ENCODE data around the gene CDT1. TPM values are rescaled to one million over a fixed set of nuclear protein-coding genes. Genes with fewer than 3 reads are reported as not detected.

Gene CDT1
- total and polyA plus RNA-seq, 12 donors, result 0.29 to 5.7 (median 1.6) TPM; not detected in 1

DNA sequence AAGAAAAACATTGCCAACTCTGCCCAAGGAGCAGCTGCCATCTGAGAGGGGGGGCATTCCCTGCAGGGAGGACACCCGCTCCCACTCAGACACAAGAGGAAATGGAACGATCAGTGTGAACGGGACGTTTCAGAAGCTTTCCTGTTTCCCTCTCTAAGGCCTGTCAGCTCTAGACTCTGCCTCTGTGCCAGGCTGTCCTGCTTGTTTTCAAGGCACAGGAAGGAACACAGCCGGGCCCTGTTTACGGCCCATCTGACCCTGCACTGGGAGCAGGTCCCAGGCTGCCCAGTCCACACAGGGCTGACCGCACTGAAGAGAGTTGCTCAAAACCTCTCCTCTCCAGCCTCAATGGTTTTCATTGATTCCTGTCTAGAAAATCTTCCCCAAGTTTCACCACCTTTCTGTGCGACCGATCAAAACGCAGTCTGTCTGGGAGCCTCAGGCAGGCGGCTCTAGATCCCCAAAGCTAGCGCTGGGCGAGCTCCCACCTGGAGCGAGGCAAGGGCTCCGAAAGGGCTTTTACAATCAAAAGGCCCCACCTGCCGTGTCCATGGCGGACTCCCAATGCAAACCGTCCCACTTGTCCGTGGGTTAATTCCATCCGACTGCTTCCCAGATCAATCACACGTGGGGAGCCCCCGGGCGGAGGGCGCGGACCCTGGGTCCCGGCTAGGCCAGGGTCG is 20.1 kb upstream of the CDT1 start:
- TF ChIP-seq POLR2A (IDR thresholded peaks at IDR 0.05), result no peak
- TF ChIP-seq, protein P1, sequence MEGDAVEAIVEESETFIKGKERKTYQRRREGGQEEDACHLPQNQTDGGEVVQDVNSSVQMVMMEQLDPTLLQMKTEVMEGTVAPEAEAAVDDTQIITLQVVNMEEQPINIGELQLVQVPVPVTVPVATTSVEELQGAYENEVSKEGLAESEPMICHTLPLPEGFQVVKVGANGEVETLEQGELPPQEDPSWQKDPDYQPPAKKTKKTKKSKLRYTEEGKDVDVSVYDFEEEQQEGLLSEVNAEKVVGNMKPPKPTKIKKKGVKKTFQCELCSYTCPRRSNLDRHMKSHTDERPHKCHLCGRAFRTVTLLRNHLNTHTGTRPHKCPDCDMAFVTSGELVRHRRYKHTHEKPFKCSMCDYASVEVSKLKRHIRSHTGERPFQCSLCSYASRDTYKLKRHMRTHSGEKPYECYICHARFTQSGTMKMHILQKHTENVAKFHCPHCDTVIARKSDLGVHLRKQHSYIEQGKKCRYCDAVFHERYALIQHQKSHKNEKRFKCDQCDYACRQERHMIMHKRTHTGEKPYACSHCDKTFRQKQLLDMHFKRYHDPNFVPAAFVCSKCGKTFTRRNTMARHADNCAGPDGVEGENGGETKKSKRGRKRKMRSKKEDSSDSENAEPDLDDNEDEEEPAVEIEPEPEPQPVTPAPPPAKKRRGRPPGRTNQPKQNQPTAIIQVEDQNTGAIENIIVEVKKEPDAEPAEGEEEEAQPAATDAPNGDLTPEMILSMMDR (IDR thresholded peaks at IDR 0.05), result no peak
- peak overlapping the region; percentile 47 to 99 (median 79) for H3K27ac ChIP-seq
- DNase-seq, result peak in 4 of 7 donors; percentile 56 to 76 (median 64)
- H3K27me3 ChIP-seq, result no peaks in the 10 kb centered on the region
- peak overlapping the region in 2 of 4 donors; percentile 63 to 99 for H3K4me3 ChIP-seq
- H3K9me3 ChIP-seq (replicated peaks in 1 of 3), result no peaks in the 10 kb centered on the region
- intact Hi-C loops (cut with DNase I), result loop anchor here in 1 of 2 donors (2.0 kb wide), 2 partner anchors 39 to 47 kb away; no protein-coding TSS in a partner anchor
- WGBS, 4 donors, result 41 to 56% (median 46%) methylated on average over 16 to 27 of the region's 27 CpGs
- no peaks in the 10 kb centered on the region for H3K36me3 ChIP-seq (replicated peaks in 1 of 2)
- peaks cover 10 to 49% of the 10 kb centered on the region in 2 donors for H3K4me1 ChIP-seq (replicated peaks in 1 of 2)

DNA sequence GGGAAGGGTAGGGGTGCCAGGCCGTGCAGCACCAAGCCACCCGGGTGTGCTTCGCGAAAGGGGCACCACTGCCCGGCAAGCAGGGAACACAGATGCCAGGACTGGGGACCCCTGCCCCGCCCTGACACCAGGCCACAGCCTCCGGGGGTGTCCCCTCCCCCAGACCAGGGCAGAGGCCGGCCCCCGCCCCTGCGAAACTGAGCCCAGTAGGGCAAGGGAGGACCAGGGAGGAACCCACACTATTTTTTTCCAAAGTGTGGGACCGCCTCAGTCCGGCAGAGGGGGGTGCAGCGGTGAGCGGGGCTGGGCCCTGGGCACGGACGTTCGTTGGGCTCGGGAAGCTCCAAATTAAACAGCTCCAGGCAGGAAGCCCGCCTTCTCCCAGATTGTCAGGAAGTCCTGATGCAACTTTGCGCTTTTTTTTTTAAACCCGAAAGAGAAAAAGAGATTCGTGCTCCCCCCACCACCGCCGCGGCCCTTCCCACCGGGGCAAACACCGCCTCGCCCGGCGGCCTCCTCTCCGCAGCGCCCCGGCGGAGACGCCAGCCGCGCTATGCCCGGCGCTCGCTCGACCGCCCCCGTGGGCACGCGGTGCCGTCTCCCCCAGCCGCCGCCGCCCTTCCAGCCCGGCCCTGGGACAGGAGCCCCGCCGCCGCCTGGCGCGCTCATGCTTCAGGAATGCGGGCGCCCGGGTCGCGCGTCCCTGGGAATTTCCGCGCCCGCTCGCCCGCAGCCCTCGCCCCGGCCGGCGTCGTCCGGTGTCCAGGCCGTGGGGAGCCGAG is 19.3 kb upstream of the CDT1 start:
- no peaks in the 10 kb centered on the region for H3K27me3 ChIP-seq
- peak in 6 of 7 donors; percentile 64 to 83 (median 72) for DNase-seq
- no peaks in the 10 kb centered on the region for H3K9me3 ChIP-seq (replicated peaks in 1 of 3)
- TF ChIP-seq, protein P1 (IDR thresholded peaks at IDR 0.05), result peak; percentile 13 to 50 (median 42)
- TF ChIP-seq POLR2A (IDR thresholded peaks at IDR 0.05), result no peak
- peak overlapping the region; percentile 47 to 99 (median 79) for H3K27ac ChIP-seq
- H3K36me3 ChIP-seq (replicated peaks in 1 of 2), result no peaks in the 10 kb centered on the region
- H3K4me1 ChIP-seq (replicated peaks in 1 of 2), result peaks cover 10 to 46% of the 10 kb centered on the region in 2 donors
- H3K4me3 ChIP-seq, result peak overlapping the region in 2 of 4 donors; percentile 63 to 99
- WGBS, 4 donors, result 2 to 4% (median 4%) methylated on average over 10 to 74 of the region's 74 CpGs; no CpG with 5 or more reads in 1 of the 4 donors
- intact Hi-C loops (cut with DNase I), result loop anchor here in 1 of 2 donors (2.0 kb wide), 2 partner anchors 39 to 47 kb away; no protein-coding TSS in a partner anchor

DNA sequence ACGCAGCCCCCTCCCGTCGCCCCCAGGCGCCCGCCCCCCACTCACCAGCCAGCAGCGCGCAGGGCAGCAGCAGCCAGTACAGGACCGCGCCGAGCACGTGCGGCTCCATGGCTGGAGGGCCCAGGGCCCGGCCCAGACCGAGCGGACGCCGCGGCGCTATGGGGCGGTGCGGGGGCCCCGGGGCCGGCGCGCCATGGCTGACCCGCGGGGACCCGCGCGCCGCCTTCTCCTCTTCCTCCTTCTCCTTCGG is 18.8 kb upstream of the CDT1 start:
- H3K9me3 ChIP-seq (replicated peaks in 1 of 3), result no peaks in the 10 kb centered on the region
- WGBS, 4 donors, result 0 to 3% methylated on average over 26 to 32 of the region's 32 CpGs; no CpG with 5 or more reads in 2 of the 4 donors
- intact Hi-C loops (cut with DNase I), result loop anchor here in 1 of 2 donors (2.0 kb wide), 2 partner anchors 40 to 48 kb away; no protein-coding TSS in a partner anchor
- H3K4me1 ChIP-seq (replicated peaks in 1 of 2), result peaks cover 10 to 41% of the 10 kb centered on the region in 2 donors
- no peaks in the 10 kb centered on the region for H3K36me3 ChIP-seq (replicated peaks in 1 of 2)
- H3K27ac ChIP-seq, result peak overlapping the region; percentile 47 to 99 (median 79)
- peak overlapping the region in 2 of 4 donors; percentile 63 to 99 for H3K4me3 ChIP-seq
- H3K27me3 ChIP-seq, result no peaks in the 10 kb centered on the region
- no peak for TF ChIP-seq POLR2A (IDR thresholded peaks at IDR 0.05)
- TF ChIP-seq, protein P1 (IDR thresholded peaks at IDR 0.05), result no peak
- no peak for DNase-seq
